ENCODE measurements around the gene COL8A1.

DNA sequence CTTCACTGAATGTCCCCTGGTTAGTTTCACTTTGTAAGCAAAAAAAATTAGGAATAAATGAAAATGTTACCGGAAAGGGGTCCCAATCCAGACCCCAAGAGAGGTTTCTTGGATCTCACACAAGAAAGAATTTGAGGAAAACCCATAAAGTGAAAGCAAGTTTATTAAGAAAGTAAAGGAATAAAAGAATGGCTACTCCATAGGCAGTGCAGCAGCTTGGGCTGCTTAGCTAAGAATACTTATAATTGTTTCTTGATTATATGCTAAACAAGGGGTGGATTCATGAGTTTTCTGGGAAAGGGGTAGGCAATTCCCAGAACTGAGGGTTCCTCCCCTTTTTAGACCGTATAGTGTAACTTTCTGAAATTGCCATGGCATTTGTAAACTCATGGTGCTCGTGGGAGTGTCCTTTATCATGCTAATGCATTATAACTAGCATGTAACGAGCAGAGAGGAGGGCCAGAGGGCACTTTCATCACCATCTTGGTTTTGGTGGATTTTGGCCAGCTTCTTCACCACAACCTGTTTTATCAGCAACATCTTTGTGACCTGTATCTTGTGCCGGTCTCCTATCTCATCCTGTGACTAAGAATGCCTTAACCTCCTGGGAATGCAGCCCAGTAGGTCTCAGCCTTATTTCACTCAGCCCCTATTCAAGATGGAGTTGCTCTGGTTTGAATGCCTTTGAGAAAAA, 138.3 kb downstream of the COL8A1 start:
- TF ChIP-seq, protein P1, sequence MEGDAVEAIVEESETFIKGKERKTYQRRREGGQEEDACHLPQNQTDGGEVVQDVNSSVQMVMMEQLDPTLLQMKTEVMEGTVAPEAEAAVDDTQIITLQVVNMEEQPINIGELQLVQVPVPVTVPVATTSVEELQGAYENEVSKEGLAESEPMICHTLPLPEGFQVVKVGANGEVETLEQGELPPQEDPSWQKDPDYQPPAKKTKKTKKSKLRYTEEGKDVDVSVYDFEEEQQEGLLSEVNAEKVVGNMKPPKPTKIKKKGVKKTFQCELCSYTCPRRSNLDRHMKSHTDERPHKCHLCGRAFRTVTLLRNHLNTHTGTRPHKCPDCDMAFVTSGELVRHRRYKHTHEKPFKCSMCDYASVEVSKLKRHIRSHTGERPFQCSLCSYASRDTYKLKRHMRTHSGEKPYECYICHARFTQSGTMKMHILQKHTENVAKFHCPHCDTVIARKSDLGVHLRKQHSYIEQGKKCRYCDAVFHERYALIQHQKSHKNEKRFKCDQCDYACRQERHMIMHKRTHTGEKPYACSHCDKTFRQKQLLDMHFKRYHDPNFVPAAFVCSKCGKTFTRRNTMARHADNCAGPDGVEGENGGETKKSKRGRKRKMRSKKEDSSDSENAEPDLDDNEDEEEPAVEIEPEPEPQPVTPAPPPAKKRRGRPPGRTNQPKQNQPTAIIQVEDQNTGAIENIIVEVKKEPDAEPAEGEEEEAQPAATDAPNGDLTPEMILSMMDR (IDR thresholded peaks at IDR 0.05; ENCODE audit: low read length) = no peak
- no peak for TF ChIP-seq EZH2 (optimal IDR thresholded peaks at IDR 0.05; ENCODE audit: low read depth, low read length)
